Measurements from ENCODE around the gene SYNE2. TPM values are rescaled to one million over a fixed set of nuclear protein-coding genes. Genes with fewer than 3 reads are reported as not detected.
A peak's percentile ranks its signal among the peaks of the same experiment; 100 is the strongest.

The SYNE2 gene
- total RNA-seq, 1 experiment from 2014 or later: 94.2 TPM

- H3K4me1 ChIP-seq (replicated peaks; ENCODE audit: insufficient read depth): peaks cover 22% of the 10 kb centered on the region
- BruUV-seq (replicated peaks): no TSS peak
- no peaks in the 10 kb centered on the region for H3K36me3 ChIP-seq (ENCODE audit: low read depth)
- CTCF ChIA-PET: no interaction called here
- H2AFZ ChIP-seq: no peak overlapping the region
- no peak overlapping the region for H3K4me2 ChIP-seq
- H3K79me2 ChIP-seq (ENCODE audit: low read depth): no peaks in the 10 kb centered on the region
- no peak for TF ChIP-seq CTCF (conservative IDR thresholded peaks at IDR 0.05)
- TF ChIP-seq EZH2 (IDR thresholded peaks at IDR 0.05; ENCODE audit: low read depth): no peak
- H4K20me1 ChIP-seq (ENCODE audit: insufficient read depth): no peaks in the 10 kb centered on the region
- DNase-seq: peak in 1 of 2 experiments; percentile 8
- intact Hi-C loops (cut with micrococcal nuclease; ENCODE audit: unreplicated experiment): no loop called here
- POLR2A ChIA-PET (ENCODE audit: unreplicated experiment): no interaction called here
- H3K9me2 ChIP-seq (ENCODE audit: insufficient read depth): no peaks in the 10 kb centered on the region
- H3K4me3 ChIP-seq: no peak overlapping the region
- no peaks in the 10 kb centered on the region for H3K27me3 ChIP-seq (ENCODE audit: insufficient read depth, low read depth)
- 0 out of 2 replicates have a peak, but pooled peaks cover 5% of the 10 kb centered on the region for H3F3A ChIP-seq (ENCODE audit: insufficient read depth, low read depth)
- H3K27ac ChIP-seq: no peak overlapping the region
- no peaks in the 10 kb centered on the region for H3K9me3 ChIP-seq (ENCODE audit: insufficient read depth, low read depth)
Measured at GRCh38 chr14:64095620-64096019, 242.8 kb downstream of the SYNE2 start.

GRCh38 chr14:64098120-64098519 is 245.3 kb downstream of the SYNE2 start:
- H3K36me3 ChIP-seq (ENCODE audit: low read depth): no peaks in the 10 kb centered on the region
- no peak overlapping the region for H2AFZ ChIP-seq
- no peaks in the 10 kb centered on the region for H3K9me2 ChIP-seq (ENCODE audit: insufficient read depth)
- DNase-seq: no peak
- intact Hi-C loops (cut with micrococcal nuclease; ENCODE audit: unreplicated experiment): no loop called here
- H3K79me2 ChIP-seq (ENCODE audit: low read depth): no peaks in the 10 kb centered on the region
- BruUV-seq (replicated peaks): no TSS peak
- TF ChIP-seq CTCF (conservative IDR thresholded peaks at IDR 0.05): no peak
- no peak for TF ChIP-seq EZH2 (IDR thresholded peaks at IDR 0.05; ENCODE audit: low read depth)
- H3K4me2 ChIP-seq: no peak overlapping the region
- ChIA-PET POLR2A (ENCODE audit: unreplicated experiment) (no interaction called here), CTCF (no interaction called here)
- no peaks in the 10 kb centered on the region for H4K20me1 ChIP-seq (ENCODE audit: insufficient read depth)
- no peaks in the 10 kb centered on the region for H3K9me3 ChIP-seq (ENCODE audit: insufficient read depth, low read depth)
- no peaks in the 10 kb centered on the region for H3K27me3 ChIP-seq (ENCODE audit: insufficient read depth, low read depth)
- no peak overlapping the region for H3K4me3 ChIP-seq
- H3K4me1 ChIP-seq (replicated peaks; ENCODE audit: insufficient read depth): peaks cover 11% of the 10 kb centered on the region
- no peak overlapping the region for H3K27ac ChIP-seq
- H3F3A ChIP-seq (ENCODE audit: insufficient read depth, low read depth): 0 out of 2 replicates have a peak, but pooled peaks cover 4% of the 10 kb centered on the region

- no peaks in the 10 kb centered on the region for H3K27me3 ChIP-seq (ENCODE audit: insufficient read depth, low read depth)
- intact Hi-C loops (cut with micrococcal nuclease; ENCODE audit: unreplicated experiment): no loop called here
- no peak overlapping the region for H3K4me2 ChIP-seq
- no TSS peak for BruUV-seq (replicated peaks)
- H3K4me3 ChIP-seq: no peak overlapping the region
- no peaks in the 10 kb centered on the region for H4K20me1 ChIP-seq (ENCODE audit: insufficient read depth)
- no peaks in the 10 kb centered on the region for H3K9me2 ChIP-seq (ENCODE audit: insufficient read depth)
- H2AFZ ChIP-seq: no peak overlapping the region
- CTCF ChIA-PET: no interaction called here
- H3K36me3 ChIP-seq (ENCODE audit: low read depth): no peaks in the 10 kb centered on the region; the same call in 1 of the 2 replicates
- H3K79me2 ChIP-seq (ENCODE audit: low read depth): no peaks in the 10 kb centered on the region
- POLR2A ChIA-PET (ENCODE audit: unreplicated experiment): no interaction called here
- H3F3A ChIP-seq (ENCODE audit: insufficient read depth, low read depth): peaks cover 11% of the 10 kb centered on the region; the same call in 1 of the 2 replicates
- H3K9me3 ChIP-seq (ENCODE audit: insufficient read depth, low read depth): no peaks in the 10 kb centered on the region
- peaks cover 20% of the 10 kb centered on the region for H3K4me1 ChIP-seq (replicated peaks; ENCODE audit: insufficient read depth)
- H3K27ac ChIP-seq: no peak overlapping the region
- no peak for DNase-seq
- TF ChIP-seq CTCF (conservative IDR thresholded peaks at IDR 0.05) (no peak), EZH2 (IDR thresholded peaks at IDR 0.05; ENCODE audit: low read depth) (no peak)
Measured at GRCh38 chr14:64107438-64107837, 254.6 kb downstream of the SYNE2 start.

All from PC-9 (cell line).